DMS153 treated with DMSO at 0.1 percent for 48 hours (cell line): Measurements from ENCODE around the gene POR.
"Not testable (repeated sequence)": the region's sequence is repeated elsewhere in the genome, so short reads cannot be mapped to it uniquely, and the experiment has no call there.

Experiments used
- DNase-seq: peaks from one replicate; lab custom pipeline; 2025; ENCODE audit not compliant: unreplicated experiment; lab: John Stamatoyannopoulos, UW

POR gene

DNA sequence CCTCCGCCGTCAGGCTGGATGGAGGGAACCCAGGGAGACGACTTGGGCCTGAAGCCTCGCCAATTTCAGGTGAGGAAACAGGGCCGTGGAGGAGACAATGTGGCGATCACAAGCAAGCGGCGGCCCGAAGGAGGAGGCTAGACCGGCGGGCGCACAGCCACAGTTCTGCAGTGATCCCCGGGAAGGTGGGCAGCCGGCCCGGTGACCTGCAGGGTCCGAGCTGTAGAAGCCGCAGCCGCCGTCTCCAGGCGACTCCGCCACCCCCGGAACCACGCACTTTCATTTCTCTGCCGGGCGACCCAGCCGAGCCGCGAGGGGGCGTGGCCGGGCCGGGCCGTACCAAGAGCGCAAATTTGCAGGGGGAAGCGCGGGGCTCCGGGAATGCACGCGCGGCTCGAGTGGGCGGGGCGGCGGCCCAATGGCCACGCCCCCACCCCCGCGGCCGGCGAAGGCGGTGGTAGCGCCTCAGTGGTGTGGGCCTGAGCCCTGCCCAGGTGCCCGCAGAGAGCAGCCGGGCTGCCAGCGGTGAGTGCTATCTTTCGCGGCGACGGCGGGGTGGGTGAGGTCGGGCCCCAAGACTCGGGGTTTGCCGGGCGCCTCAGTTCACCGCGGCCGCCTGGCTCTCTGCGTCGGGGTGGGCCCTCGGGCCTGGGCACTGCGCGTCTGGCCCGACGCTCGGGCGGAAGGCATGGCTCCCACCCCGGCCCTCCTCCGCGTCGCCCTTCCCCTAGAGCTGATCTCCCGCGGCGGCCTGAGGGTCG, at the start of gene POR:
TSS of gene POR (plus strand) at position 501 of the 761 bp plus-strand sequence. CDS start 38,847 bp downstream, outside the sequence.
- DNase-seq, result peak; percentile 76

- DNase-seq, result no peak
Measured at GRCh38 chr7:75866114-75866488, 48.9 kb upstream of the POR start.

GRCh38 chr7:75866489-75867389, 48.2 kb upstream of the POR start:
- peak; percentile 42 for DNase-seq

DNA sequence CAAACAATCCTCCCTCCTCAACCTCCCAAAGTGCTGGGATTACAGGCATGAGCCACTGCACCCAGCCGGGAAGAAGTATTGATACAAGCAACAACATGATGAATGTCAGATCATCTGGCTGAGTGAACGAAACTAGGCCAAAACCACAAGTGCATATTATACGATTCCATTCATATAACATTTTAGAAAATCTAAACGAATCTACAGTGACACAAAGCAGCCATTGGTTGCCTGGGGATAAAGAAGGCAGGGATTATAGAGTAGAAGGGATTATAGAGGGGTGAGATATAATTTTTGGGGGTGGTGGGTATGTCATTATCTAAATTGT, 47.6 kb upstream of the POR start:
- no peak for DNase-seq

DNA sequence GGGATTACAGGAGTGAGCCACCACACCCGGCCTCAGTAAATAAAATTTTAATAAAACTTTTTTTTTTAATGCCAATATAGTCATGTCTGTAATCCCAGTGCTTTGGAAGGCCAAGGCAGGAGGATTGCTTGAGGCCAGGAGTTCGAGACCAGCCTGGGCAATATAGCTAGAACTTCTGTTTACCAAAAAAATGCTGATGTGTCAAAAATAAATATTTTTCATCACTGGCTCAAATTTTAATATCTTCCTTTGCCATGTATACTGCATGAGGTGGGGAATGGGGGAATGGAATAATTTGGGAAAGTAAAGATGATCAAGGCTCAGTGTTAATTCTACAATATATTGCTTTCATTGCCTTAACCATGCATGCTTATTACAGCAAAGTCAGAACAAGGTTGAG, 46.8 kb upstream of the POR start:
- DNase-seq, result no peak

DNA sequence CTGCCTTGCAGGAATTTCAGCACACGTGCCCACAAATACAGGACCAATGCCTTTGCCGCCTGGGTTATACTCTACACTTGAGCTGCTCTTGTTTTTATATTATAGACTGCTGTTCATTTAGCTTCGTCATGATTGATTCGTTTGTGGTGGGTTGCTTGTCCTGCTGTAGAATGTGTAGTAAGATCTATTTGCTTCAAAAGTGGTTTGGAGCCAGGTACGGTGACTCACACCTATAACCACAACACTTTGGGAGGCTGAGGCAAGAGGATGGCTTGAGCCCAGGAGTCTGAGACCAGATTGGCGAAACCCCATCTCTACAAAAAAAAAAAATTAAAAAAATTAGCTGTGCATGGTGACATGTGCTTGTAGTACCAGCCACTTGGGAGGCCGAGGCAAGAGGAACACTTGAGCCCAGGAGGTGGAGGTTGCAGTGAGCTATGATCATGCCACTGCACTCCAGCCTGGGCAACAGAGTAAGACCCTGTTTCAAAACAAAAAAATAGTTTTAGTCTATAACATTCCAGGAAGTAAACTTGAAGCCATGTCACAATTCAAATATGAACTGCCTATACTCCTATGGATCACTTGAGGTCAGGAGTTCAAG, 45.1 kb upstream of the POR start:
- DNase-seq, result no peak

DNA sequence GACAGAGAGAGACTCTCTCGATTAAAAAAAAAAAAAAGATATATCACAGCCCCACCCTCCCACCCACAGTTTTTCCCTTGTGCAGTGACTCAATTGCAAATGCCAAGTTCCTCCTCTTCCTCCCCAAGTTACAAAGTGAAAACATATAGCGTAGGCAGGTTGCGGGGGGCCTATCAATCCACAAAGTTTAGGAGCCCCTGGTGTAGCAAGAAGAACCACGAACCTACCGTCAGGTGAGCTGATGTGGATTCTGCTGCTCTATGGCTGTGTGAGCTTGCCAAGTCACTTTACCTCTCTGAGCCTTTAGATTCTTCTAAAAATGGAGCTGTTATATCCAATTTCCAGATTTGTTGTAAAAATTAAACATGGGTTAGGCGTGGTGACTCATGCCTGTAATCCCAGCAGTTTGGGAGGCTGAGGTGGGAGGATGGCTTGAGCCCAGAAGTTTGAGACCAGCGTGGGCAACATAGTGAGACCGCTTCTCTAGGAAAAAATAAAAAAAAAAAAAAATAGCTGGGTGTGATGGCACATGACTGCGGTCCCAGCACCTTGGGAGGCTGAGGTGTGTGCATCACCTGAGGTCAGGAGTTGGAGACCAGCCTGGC, 44.3 kb upstream of the POR start:
- DNase-seq, result no peak

- DNase-seq, result no peak
Measured at GRCh38 chr7:75872073-75872782, 42.7 kb upstream of the POR start.

DNA sequence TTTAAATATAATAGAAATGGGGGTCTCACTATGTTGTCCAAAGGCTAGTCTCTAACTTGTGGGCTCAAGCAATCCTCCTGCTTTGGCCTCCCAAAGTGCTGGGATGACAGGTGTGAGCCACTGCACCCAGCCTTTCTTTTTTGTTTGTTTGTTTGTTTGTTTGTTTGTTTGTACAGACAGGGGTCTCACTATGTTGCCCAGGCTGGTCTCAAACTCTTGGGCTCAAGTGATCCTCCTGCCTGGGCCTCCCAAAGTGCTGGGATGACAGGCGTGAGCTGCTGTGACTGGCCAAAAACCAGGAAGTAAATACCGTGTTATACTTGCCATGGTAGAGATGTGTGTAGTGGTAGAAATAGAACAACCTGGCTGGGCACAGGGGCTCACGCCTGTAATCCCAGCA, 40.8 kb upstream of the POR start:
- not testable (repeated sequence) for DNase-seq

DNA sequence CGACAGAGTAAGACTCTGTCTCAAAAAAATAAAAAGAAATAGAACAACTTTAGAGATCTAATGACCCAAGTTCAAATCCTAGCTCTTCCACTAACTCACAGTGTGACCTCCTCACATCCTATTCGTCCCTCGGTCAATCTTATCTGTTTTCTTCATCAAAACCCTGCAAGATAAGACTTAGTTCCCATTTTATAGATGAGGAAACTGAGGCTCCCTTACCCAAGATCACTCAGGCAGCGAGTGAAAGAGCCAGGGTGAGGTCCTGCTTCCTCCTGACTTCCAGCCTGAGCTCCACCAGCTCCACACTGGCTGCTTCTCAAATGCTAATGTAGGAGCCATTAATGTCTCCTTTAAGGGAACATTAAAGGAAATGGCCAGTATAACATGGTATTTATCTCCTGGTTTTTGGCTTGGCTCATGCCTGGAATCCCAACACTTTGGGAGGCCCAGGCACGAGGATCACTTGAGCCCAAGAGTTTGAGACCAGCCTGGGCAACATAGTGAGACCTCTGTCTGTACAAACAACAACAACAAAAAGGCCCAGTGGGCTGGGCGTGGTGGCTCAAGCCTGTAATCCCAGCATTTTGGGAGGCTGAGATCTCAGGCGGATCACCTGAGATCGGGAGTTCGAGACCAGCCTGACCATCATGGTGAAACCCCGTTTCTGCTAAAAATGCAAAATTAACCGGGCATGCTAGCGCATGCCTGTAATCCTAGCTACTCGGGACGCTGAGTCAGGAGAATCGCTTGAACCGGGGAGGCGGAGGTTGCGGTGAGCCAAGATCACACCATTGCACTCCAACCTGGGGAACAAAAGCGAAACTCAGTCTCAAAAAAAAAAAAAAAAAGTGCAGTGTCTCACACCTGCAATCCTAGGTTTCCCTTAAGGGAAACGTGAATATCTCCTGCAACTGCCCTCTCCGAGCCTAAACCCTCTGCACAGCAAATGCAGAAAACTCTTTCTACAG, 39.6 kb upstream of the POR start:
- DNase-seq, result no peak

GRCh38 chr7:75876126-75876881, 38.7 kb upstream of the POR start:
- DNase-seq, result no peak

DNA sequence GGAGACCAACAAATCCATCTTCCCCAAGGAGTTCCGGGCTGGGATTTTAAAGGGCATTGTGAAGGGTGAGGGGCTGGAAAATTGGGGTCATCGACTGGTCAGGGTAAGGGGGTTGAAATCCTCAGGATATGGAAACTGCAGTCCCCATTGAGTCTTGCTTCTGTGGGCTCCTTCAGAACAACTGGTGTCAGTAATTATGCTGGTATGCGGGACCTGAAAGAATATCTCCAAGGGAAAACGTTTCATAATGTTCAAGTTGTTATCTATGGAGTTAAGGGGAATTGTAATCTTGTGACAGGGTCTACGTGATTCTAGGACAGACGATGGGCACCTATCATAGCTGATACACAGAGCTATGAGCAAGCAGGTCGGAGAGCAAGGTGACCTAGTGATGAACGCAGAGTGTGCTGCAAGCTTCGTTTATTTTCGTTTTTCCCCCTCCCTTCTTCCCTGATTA, 36.6 kb upstream of the POR start:
- DNase-seq, result no peak

DNA sequence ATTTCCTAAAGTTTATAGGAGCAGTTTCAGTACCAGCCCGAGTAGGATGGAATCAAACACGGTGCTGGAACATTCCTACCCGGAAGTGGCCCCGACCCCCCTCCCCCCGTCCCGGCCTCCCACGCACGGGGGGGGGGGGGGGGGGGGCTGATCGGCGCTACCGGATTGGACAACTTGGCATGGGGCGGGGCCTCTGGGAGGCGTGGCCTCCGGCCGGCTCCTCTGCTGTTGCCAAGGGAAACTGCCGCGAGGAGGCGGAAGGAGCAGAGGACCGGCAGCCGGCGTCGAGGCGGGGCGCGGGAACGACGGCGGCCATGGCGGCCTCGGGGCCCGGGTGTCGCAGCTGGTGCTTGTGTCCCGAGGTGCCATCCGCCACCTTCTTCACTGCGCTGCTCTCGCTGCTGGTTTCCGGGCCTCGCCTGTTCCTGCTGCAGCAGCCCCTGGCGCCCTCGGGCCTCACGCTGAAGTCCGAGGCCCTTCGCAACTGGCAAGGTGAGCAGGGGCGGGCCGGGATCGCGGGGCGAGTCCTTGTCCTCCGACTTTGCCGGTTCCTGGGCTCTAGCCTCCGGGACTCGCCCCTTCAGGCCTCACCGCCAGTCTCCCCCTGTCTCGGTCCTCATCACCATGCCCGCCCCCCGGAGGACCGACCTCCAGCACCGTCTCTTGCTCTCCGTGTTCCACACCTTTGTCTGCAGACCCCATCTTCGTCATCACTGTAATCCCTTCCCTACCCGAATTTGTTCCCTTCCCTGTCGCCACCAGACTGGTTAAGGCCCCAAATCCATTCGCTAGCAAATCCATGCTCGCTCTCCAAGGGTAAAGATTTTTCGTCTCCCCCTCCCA, 36.0 kb upstream of the POR start, which contains the start of gene RHBDD2:
TSS of gene RHBDD2 (plus strand) at position 266 of the 843 bp plus-strand sequence. CDS start at position 315, 49 bp downstream.
- peak; percentile 88 for DNase-seq

- no peak for DNase-seq
Measured at GRCh38 chr7:75879771-75880184, 35.2 kb upstream of the POR start.

GRCh38 chr7:75880242-75880641, 34.7 kb upstream of the POR start:
- no peak for DNase-seq

- no peak for DNase-seq
Measured at GRCh38 chr7:75881436-75882095, 33.4 kb upstream of the POR start.

DNA sequence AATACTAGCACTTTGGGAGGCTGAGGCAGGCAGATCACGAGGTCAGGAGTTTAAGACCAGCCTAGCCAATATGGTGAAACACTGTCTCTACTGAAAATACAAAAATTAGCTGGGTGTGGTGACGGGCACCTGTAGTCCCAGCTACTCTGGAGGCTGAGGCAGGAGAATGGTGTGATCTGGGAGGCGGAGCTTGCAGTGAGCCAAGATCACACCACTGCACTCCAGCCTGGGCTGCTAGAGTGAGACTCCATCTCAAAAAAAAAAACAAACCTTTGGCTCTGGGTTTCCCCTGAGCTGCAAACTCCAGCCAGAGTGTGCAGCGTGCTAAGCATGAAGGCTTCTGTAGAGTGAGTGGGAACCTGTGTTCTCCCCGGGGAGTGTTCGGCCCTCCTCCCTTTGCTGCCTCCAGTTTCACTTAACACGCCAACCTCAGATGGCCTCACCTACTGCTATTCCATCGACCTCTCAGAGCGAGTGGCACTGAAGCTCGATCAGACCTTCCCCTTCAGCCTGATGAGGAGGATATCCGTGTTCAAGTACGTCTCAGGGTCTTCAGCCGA, 31.6 kb upstream of the POR start:
- DNase-seq, result not testable (repeated sequence)
